TTC549 (cell line): ENCODE measurements around the gene C1QTNF8.

Source experiments
- FAIRE-seq: peaks from 2 replicates; lab custom pipeline; 2012; peaks lifted over from hg19 to GRCh38; lab: Jason Lieb, UNC

Gene C1QTNF8

DNA sequence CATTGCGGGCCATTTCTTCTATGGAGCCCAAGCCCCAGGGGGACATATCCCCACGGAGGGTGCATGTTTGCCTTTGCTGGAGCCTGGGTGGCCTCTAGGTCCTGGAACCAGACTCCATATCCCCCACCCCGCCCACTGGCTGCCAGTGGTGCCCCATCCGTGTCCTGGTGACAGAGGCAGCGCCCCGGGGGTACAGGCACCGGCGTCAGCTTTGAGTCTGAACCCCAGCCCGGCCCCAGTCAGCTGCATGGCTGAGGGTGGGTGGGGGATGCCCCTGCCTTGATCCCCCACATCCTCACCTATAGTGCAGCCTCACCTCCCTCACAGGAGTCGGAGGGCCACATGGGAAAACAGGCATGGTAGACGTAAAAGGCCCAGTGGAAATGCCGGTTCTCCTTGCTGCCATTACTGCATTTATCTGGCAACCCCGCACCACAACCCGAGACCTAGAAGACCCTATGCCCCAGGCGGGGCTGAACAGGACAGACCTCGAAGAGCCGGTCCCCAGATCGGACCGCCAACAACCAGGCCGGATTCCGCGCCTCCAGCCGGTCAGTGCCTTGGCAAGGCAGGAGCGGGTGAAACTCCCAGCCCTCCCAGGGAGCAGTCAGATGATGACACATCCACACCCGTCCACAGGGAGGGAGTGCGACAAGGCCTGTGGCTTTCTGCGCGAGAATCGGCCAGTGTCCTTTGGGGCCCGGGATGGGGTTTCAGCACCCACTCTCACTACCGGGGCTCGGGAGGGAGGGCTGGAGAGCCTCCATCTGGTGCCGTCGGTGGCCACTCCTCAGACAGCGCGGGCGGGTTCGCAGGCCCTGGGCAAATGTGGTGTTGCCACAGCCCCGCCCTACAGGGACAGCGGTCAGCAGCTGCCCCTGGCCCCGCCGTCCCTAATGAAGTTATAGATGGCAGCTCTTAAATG lies 35.4 kb downstream of the C1QTNF8 start:
- no peak for FAIRE-seq

DNA sequence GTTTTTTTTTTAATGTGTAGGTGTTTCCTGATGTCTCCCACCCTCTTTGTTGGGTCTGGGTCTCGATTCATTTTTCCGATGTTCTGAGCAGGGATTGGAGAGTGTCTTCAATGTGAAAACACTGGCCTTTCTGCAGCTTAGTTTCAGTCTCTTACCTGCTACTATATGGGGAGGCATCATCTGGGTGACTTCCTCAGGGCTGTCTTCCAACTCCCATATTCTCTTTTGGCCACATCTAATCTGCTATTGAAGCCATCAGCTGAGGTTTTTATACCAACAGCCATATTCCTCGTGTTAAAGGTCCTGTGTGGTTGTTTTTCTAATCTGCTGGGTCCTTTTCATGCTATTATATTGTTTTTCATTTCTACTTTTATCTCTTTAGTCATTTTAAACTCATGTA lies 36.7 kb downstream of the C1QTNF8 start:
- no peak for FAIRE-seq

DNA sequence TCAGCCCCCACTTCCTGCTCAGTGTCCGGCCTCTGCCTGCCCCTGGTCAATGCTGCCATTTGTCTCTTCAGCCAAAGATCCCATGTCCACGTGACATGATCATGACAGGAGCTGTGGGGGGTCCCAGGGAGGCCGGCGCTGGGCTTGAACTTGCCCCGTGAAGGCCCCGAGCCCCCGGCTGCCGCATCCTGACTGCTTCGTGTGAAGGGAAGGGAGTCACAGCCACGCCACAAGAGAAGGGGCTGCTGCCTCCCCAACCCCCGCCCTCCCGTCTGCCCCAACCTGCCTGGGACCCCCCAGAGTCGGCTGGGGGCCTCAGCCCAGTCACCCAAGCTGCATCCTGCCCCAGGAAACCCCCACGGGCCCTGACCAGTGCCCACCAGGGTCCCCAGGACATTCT lies 37.8 kb downstream of the C1QTNF8 start:
- no peak for FAIRE-seq

DNA sequence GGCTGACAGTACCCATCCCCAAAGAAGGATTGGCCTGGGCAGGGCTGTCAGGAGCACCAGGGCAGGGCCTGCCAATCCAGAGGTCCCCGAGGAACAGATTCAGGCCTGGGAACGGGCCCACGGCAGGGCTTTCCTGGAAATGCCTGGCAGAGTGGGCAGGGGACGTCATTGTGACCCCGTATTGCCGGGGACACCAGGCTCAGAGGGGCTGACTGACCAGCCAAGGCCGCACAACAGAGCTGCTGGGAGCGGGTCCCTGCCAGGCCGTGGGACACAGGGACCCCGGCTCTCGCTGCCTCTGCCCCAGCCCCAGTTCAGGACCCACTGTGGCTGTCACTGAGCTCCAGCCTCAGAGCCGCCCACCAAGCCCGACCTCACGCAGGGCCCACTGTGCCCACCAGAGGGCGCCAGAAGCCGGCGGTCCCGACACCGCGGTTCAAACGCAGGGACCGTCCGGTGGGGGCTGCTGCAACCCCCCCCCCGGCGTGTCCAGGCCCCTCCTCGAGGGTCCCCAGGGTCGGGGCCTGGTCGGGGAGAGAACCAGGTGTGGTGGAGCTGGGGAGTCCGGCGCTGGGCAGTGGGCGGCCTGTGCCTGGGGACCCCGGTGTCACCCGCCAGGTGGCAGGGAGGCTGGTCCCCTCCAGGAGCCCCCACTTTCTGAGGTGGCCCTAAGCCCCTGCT lies 38.7 kb downstream of the C1QTNF8 start:
- no peak for FAIRE-seq

DNA sequence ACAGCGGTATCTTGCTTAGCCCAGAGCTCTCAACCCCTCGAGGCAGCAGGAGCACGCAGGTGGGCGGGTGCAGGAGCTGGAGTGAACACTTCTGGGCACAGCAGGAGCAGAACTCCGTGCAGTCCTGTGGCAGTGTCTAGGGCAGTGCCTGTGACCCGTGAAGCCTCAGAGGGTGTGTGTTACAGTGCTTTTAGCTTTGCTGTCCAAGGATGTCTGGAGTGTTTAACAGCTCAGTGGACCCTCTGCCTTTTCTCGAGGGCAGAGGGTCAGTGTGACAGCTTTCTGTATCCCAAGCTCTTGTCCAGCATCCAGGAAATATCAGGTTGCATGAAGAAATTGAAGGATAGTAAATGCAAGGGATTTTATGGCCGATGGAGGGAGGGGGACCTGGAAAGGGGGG lies 39.8 kb downstream of the C1QTNF8 start:
- no peak for FAIRE-seq

DNA sequence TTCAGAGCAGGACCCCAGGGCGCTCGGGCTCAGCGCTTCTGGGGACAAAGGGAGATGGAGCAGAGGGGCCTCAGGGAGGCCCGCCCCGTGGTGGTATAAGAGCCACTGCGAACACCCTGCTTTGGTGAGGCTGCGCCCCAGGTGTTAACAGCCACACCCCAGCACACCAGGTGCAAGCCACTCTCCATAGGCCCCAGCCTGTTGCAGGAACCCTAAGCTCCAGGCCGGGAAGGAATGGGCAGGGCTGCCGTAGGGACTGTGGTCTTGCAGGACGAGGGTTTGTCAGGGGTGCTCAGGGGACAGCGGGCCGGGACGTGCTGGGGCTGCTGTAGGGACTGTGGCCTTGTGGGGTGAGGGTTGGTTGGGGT lies 40.5 kb downstream of the C1QTNF8 start:
- FAIRE-seq: no peak

DNA sequence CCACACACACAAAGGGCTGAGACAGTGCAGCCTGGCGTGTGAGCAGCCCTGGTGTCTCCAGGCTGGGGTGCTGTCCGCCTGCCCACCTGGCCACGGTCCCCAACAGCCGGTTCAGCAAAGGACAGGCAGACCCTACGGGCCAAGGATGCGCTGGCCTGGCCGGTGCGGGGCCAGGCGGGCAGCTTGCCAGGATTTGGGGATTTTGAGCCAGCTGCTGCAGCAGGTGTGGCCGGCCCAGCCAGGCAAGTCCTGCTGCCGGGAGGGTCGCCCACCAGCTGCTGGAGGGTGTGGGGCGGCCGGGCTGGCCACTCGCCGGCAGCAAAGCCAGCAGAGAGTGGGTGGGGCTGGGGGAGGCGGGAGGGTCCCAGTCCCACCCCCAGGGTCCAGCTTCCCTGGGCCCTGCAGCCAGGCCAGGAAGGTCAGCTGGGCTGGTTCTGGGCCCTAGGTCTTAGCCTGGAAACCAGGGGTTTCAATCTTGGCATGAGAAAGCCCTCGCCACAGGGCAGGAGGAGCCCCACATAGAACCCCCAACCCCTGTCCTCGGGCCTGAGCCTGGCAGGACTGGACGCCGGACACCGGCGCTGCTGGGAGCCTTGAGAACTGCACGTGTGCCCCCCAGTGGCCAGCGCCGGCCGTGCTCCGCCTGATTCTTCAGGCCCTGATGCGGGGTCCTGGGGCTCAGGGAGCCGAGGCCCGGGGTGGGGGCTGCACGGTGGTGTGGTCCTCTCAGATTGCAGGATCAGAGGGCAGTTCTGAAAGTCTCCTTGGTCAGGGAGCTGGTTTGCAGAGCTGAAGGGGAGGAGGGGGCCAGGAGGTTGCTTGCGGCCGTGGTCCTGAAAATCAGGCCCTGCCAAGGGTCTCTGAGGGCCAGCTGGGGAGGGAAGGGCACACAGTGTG lies 41.1 kb downstream of the C1QTNF8 start:
- FAIRE-seq: no peak

DNA sequence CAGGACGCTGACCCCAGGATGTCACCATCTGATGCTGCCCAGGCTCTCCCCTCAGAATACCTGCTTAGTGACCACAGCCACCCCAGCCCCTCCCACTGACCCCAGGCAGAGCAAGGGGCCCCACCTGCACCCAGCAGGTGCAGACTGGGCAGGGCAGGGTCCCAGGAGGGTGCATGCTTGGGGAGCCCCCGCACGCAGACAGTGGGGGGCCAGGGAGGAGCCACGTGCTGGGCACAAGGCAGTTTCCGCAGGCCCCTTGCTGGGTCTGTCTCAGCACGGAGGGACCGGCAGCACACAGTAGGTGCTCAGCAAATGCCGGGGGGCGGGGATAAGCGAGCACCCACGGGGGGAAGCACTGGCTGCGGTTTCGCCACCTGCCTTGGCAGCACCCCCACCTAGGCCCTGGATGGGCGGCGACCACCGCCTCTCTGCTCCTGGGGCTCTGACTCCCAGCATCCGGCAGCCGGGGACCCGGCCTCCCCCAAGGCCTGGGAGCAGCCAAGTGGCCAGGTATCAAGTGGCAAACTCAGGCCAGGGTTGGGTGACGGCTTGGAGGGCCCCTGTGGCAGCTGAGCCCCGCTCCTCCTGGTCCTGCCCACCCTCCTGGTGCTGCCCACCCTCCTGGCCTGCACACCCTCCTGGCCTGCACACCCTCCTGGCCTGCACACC lies 42.2 kb downstream of the C1QTNF8 start:
- FAIRE-seq: no peak

DNA sequence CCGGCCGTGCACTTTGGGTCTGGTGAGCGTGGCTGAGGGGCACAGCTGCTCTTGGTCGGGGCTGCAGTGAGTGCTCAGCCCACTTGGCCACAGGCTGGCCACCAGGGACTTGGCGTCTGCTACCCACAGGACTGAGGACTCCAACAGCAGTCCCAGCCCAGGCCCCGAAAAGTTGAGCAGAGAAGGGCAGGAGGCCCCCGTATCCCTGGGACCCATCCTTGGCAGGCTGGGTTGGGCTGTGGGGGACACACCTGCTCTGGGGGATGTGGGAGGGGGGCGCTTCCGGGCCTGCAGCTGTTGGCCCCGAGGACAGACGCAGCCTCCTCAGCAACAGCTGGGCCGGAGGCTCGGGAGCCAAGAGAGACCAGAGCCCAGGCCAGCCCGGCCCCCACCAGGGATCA lies 42.9 kb downstream of the C1QTNF8 start:
- no peak for FAIRE-seq

DNA sequence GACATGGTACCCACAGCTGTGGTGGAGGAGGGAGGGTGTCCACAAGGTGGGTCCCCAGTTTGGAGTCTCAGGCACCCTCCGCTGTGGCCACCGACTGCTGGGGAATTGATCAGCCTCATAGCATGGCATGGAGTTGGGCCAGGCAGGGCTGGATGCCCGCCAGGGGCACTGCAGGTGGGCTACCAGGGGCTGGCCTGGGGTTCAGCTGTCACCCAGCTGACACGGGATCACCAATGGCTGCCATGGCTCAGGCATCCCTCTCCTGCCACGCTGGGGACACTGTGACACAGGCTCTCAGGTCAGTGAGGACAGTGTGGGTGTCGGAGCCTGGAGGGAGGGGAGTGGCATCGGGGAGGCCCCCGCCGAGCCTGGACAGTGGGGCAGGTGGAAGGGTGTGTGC lies 43.3 kb downstream of the C1QTNF8 start:
- FAIRE-seq: no peak

DNA sequence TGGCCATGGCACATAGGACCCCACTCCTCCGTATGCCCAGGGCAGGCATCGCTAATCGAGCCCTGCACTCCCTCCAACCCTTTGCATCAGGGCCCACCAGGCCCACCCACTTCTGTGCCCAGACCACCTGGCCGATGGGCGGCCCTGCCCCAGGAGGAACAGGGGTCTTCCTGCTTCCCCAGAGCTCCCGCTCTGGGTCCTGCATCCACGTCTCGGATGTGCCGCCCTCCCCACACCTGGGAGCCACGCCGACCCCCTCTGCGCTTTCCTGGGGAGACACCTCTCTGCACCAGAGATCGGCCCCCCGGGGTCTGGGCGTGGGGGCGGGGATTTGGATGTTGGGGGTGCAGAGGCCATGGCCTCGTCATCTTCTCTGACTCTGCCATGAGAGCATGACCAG lies 44.6 kb downstream of the C1QTNF8 start:
- FAIRE-seq: no peak

DNA sequence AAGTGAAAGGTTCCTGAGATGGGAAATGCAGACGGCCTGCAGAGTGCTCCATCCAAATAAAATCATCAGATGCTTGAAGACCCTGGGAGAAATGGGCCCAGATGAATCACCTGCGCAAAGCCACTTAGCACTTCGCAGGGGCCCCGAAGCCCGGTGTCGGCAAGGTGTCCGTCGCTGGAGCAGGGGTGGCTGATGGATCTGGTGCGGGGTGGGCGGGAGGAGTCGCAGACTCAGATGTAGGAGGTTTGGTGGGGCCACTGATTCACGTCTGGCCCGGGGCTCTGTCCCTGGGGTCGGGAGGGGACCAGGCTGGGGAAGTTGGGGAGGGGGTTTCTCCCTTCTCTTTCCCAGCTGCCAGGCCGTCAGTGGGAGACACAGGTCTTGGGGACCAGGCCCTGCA lies 45.1 kb downstream of the C1QTNF8 start:
- no peak for FAIRE-seq

DNA sequence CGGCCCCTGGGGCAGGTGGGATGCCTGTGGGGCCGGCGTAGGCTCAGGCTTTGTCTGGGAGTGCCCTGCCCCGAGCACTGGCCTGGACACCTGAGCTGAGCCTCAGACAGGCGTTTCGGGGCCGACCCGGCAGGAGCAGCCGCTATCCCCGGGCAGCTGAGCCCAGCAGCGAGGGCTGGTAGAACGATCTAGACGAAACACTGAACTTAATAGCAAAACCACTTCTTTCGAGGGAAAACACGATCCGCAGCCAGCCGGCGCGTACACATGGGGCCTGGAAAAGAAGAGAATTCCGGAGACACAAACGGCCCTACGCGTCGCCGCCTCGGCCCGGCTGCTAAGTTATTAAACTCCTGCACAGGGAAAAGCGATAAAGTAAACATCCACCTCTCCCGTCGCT lies 45.5 kb downstream of the C1QTNF8 start:
- no peak for FAIRE-seq

DNA sequence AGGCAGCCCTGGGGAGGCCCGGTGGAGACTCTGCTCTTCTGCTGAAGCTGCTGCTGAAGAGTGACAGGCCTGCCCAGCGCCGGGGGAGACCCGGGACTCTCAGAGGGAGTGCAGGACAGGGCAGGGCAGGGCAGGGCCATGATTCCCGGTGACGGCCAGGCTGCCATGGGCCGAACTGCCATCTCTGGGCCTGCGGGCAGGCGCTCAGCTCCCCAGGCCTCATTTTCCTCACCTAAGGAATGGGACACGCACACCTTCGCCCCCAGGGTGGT lies 46.1 kb downstream of the C1QTNF8 start:
- FAIRE-seq: no peak

DNA sequence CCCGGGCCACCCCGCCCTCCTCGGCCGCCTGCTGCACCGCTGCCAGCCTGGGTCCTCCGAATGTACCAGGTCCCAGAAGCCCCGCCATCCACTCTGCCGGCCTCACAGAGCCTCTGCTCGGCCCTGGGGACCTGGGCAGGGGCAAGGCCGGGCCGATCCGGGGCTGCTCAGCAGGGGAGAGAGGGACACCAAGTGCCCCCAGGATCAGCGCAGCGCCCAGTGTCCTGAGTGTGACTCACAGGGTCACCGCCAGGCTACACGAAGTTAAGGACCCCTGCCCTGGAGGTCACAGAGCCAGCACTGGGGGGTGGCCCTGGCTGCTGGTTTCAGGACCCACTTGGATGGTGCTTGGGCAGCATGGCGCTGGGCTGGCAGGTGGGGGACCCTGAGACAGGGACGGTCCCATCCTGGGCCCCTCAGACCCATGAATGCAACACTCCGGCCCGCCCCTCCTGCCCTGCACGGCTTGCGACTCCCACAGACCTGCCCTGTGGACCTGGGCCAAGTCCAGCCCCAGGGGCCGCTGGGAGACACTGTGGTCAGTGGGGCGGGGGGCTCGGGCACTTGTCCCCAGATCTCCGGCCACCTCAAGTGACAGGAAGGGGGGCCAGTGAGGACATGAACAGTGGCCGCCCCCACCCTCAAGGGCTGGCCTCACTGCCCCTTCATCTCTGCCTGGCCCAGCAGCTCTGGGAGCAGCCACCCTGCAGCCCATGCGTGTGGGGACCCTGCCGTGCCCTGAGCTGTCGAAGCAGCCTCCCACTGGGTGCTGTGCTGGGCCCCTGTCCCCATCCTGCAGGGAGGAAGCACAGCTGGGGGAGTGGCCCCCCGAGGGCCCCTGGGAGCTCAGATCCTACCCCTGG lies 46.7 kb downstream of the C1QTNF8 start:
- FAIRE-seq: no peak

DNA sequence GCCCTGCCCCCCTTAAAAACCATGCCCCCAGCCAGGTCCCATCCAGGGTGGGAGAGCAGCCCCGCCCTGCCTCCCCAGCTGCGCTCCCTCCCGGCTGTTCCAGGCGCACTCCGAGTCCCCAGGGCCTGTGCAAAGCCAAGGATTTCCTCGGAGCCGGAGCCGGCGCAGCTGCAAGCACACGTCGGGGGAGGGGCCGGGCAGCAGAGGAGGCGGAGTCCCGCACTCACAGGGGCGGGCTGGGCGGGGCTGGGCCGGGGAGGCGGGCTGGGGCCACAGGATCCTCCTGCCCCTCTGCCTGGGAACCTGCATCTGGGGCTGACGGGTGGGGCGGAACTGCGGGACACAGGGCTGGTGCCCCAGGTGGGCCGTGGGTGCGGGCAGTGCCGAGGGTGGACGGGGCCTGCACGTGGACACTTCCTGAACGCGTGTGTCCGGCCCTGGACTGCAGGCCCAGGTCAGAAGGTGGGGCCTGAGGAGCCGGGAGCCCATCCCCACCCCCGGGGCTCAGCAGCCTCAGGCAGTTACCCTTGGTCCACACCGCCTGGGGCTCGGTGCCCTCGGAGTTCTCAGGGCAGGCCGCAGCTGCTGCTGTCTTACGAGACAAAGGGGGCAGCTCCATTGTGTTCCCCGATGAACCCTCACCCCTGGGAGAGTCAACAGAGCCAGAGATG lies 47.5 kb downstream of the C1QTNF8 start:
- FAIRE-seq: no peak

DNA sequence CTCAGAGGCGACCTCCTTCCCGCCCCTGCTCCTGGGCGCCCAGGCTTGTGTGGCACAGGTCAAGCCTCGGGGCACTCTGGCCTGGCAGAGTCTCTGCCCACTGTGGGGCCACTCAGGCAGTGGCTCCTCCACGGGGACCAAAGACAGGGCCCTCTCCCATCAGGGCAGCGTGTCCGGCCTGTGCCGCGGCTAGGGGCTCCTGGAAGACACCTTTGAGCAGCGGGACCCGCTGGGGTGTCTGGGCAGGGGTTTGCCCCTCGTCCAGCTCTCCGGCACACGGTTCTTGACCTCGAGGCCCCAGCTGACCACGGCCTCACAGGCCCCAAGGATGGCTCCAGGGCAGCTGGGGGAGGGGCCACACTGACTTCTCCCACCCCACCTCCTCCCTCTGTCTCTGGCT lies 48.2 kb downstream of the C1QTNF8 start:
- FAIRE-seq: no peak

DNA sequence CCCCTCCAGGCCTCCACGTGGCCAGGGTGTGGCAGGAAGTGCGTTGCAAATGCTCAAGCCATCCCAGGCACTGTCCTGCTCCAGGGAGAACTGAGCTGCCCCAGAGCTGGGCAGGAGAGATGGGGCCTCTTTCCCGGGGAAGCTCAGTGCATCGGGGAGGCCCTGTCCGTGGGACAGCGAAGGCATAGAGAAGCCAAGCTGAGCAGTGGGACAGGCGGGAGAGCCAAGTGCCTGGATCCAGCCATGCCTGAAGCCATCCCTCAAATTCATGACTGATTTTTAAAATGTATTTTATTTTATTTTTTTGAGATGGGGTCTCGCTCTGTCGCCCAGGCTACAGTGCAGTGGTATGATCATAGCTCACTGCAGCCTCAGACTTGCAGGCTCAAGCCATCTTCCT lies 48.9 kb downstream of the C1QTNF8 start:
- no peak for FAIRE-seq

DNA sequence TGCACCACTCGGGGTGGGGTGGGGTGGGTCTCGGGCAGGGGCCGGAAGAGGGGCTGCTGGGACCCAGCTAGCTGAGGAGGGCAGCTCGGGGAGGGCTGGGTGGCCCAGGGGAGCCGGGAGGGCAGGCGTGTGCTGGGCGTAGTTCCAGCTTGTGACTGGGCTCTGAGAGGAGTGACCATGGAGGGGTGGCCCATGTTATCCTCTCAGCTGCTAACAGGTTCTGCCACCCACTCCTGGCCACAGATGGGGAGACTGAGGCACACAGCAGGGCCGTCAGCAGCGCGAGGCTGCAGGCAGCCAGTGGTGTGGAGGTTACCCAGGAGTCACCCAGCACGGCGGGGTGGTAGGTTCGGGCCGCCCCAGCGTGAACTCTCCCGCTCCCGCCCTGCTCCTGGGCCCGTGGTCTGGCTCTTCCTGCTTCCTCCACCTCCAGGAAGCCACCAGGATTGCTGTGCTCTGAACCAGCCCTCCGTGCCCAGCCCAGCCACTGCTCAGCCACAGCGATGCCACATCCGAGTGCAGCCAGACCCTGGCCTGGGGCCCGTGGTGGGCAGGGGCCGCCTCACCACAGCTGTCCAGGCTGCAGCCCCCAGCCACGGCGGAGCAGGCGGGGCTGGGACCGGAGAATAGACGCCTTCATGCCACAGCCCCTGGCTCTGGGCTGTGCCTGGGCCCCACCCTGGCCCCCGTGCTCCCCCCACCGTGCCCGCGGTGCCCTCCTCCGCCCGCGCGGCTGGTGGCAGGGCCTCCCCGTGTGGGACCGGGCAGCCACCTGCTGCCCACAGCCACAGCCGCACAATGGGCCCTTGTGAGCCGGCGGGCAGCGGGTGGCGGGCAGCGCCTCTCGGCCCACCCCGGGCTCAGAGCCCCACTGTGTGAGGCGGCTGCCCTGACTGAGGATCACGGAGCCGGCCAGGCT lies 49.8 kb downstream of the C1QTNF8 start:
- FAIRE-seq: no peak
